Osteoblast (primary cell): ENCODE data around the gene AIDA. TPM values are rescaled to one million over a fixed set of nuclear protein-coding genes. Genes with fewer than 3 reads are reported as not detected.

ENCODE experiments used
- DNase-seq: peaks from one replicate; pipeline ENCODE4 v3.0.0; 2011; ENCODE audit warnings: low spot score, mixed read lengths; ENCODE audit not compliant: insufficient read length; ENCODE audit errors: missing footprints
- H2AFZ ChIP-seq: 2 replicates; pipeline ENCODE4 v1.6.0; 2011; ENCODE audit warnings: mild to moderate bottlenecking, low read length
- H3K27ac ChIP-seq: 2 replicates; pipeline ENCODE4 v1.5.1; 2011; ENCODE audit warnings: mild to moderate bottlenecking, low read depth, low read length, moderate library complexity
- H3K27me3 ChIP-seq: 2 replicates; pipeline ENCODE4 v1.6.0; 2012; ENCODE audit warnings: mild to moderate bottlenecking, control low read depth, inconsistent platforms, low read length, moderate library complexity; ENCODE audit not compliant: insufficient read depth
- H3K36me3 ChIP-seq: 2 replicates; pipeline ENCODE4 v1.5.1; 2011; ENCODE audit warnings: mild to moderate bottlenecking, low read length, control low read depth, moderate library complexity; ENCODE audit not compliant: insufficient read depth
- H3K4me1 ChIP-seq: 2 replicates; pipeline ENCODE4 v1.5.1; 2011; ENCODE audit warnings: mild to moderate bottlenecking, low read length, control low read depth, moderate library complexity; ENCODE audit not compliant: insufficient read depth
- H3K4me2 ChIP-seq: 2 replicates; pipeline ENCODE4 v1.6.0; 2011; ENCODE audit warnings: mild to moderate bottlenecking, low read length; ENCODE audit not compliant: insufficient read depth
- H3K4me3 ChIP-seq: fragments of 200-600 bp; sonication (generic); 3 replicates; pipeline ENCODE4 v1.5.1; 2012; ENCODE audit warnings: mild to moderate bottlenecking, low read length, inconsistent platforms; ENCODE audit not compliant: insufficient read depth
- H3K79me2 ChIP-seq: 2 replicates; pipeline ENCODE4 v1.6.0; 2012; ENCODE audit warnings: mild to moderate bottlenecking, low read length, control low read depth, inconsistent platforms; ENCODE audit not compliant: insufficient read depth
- H3K9me3 ChIP-seq: 2 replicates; pipeline ENCODE4 v1.5.1; 2011; ENCODE audit warnings: low read depth, low read length, control low read depth
- H4K20me1 ChIP-seq: 2 replicates; pipeline ENCODE4 v1.6.0; 2012; ENCODE audit warnings: mild to moderate bottlenecking, low read length, control low read depth; ENCODE audit not compliant: insufficient read depth
- total RNA-seq: library from RNA; depleted of rRNA; stranded (reverse); fragments of >200 nt; gene quantifications from 2 replicates; pipeline ENCODE4 v1.2.3, GENCODE V29; 2012
- TF ChIP-seq, protein P1 (sequence below): IDR thresholded peaks from 2 replicates; pipeline ENCODE4 v1.5.1; 2011; ENCODE audit warnings: mild to moderate bottlenecking, low read depth, low read length, moderate library complexity; ENCODE audit errors: extremely low read depth

The AIDA gene
- total RNA-seq, 1 donor = 45.6 TPM

DNA sequence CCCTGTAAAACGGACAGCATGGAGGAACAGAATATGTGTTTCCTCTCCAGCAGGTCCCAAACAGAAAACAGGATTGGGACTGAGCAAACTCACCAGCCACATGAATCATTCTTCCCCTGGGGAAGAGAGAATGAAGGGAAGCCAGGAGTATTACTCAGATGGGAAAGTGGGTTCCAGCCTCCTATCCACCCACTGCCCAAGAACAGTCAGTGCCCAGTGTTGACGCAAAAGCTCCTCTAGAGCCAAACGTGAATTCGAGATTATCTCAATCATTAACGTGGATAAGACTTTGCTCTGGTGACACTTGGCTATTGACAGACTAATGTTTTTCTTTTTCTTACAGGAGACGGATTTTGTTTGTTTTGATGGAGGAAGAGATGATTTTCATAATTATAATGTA, 85.1 kb downstream of the AIDA start:
- peak overlapping the region; percentile 71 for H3K27ac ChIP-seq
- TF ChIP-seq, protein P1, sequence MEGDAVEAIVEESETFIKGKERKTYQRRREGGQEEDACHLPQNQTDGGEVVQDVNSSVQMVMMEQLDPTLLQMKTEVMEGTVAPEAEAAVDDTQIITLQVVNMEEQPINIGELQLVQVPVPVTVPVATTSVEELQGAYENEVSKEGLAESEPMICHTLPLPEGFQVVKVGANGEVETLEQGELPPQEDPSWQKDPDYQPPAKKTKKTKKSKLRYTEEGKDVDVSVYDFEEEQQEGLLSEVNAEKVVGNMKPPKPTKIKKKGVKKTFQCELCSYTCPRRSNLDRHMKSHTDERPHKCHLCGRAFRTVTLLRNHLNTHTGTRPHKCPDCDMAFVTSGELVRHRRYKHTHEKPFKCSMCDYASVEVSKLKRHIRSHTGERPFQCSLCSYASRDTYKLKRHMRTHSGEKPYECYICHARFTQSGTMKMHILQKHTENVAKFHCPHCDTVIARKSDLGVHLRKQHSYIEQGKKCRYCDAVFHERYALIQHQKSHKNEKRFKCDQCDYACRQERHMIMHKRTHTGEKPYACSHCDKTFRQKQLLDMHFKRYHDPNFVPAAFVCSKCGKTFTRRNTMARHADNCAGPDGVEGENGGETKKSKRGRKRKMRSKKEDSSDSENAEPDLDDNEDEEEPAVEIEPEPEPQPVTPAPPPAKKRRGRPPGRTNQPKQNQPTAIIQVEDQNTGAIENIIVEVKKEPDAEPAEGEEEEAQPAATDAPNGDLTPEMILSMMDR = no peak
- peaks cover 25% of the 10 kb centered on the region for H3K4me1 ChIP-seq
- peaks cover 42% of the 10 kb centered on the region for H3K36me3 ChIP-seq
- DNase-seq = peak; percentile 91
- peak overlapping the region; percentile 5 for H3K4me2 ChIP-seq
- no peak overlapping the region for H3K4me3 ChIP-seq
- H2AFZ ChIP-seq = no peak overlapping the region
- no peaks in the 10 kb centered on the region for H3K79me2 ChIP-seq
- no peaks in the 10 kb centered on the region for H3K27me3 ChIP-seq
- no peaks in the 10 kb centered on the region for H4K20me1 ChIP-seq
- no peaks in the 10 kb centered on the region for H3K9me3 ChIP-seq

DNA sequence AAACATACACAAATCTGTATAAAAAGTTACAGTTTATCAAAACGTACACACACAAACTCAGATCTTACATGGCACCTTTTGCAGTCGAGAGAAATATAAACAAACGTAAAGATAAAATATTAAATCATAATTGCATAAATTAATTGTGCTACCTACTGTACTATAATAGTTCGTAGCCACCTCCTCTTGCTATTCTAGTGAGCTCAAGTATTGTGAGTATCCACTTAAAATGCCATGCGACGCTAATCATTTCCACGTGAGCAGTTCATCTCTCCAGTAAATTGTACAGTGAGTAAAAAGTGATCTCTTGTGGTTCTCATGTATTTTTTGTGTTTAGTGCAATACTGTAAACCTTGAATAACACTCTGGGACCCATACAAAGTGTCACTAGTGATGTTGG, 88.1 kb downstream of the AIDA start:
- H3K4me2 ChIP-seq = no peak overlapping the region
- H3K36me3 ChIP-seq = peaks cover 42% of the 10 kb centered on the region
- peaks cover 7% of the 10 kb centered on the region for H4K20me1 ChIP-seq
- H3K27ac ChIP-seq = no peak overlapping the region
- no peak for DNase-seq
- H3K27me3 ChIP-seq = no peaks in the 10 kb centered on the region
- peaks cover 19% of the 10 kb centered on the region for H3K4me1 ChIP-seq
- TF ChIP-seq, protein P1 = no peak
- no peak overlapping the region for H3K4me3 ChIP-seq
- no peak overlapping the region for H2AFZ ChIP-seq
- peaks cover 22% of the 10 kb centered on the region for H3K79me2 ChIP-seq
- no peaks in the 10 kb centered on the region for H3K9me3 ChIP-seq

GRCh38 chr1:222623458-222623857, 88.8 kb downstream of the AIDA start:
- Histone ChIP-seq H4K20me1 (peaks cover 7% of the 10 kb centered on the region), H3K4me3 (no peak overlapping the region), H3K27ac (no peak overlapping the region), H3K36me3 (peaks cover 34% of the 10 kb centered on the region), H3K27me3 (no peaks in the 10 kb centered on the region), H3K4me1 (peaks cover 19% of the 10 kb centered on the region), H3K4me2 (no peak overlapping the region), H2AFZ (no peak overlapping the region), H3K79me2 (peaks cover 30% of the 10 kb centered on the region), H3K9me3 (no peaks in the 10 kb centered on the region)
- DNase-seq = no peak
- TF ChIP-seq, protein P1 = no peak

DNA sequence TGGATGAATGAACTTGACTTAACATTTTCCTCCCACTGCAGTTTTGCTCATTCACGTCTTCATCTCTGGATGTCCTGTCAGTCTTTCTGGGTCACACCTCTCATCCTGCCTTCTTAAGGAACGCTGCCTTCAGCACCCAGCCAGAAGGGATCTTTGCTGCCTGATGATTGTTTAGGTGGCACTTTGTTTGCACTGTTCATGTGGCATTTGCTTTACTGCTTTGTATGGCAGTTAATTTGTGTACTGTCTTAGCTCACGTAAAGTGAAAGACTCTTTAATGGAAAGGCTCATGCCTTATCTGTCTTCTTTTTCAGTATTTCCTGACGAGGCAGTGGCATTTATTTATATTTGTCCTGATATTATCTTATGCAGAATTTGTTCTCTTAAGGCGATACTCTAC, 89.5 kb downstream of the AIDA start:
- no peak overlapping the region for H3K4me3 ChIP-seq
- peaks cover 18% of the 10 kb centered on the region for H3K4me1 ChIP-seq
- H4K20me1 ChIP-seq = peaks cover 7% of the 10 kb centered on the region
- no peak overlapping the region for H2AFZ ChIP-seq
- H3K36me3 ChIP-seq = peaks cover 27% of the 10 kb centered on the region
- no peak overlapping the region for H3K27ac ChIP-seq
- DNase-seq = no peak
- TF ChIP-seq, protein P1 = no peak
- no peaks in the 10 kb centered on the region for H3K27me3 ChIP-seq
- peaks cover 30% of the 10 kb centered on the region for H3K79me2 ChIP-seq
- no peak overlapping the region for H3K4me2 ChIP-seq
- no peaks in the 10 kb centered on the region for H3K9me3 ChIP-seq
